ENCODE results near the gene ADAMTSL1. TPM values are rescaled to one million over a fixed set of nuclear protein-coding genes. Genes with fewer than 3 reads are reported as not detected.

ADAMTSL1 gene
- total and polyA plus RNA-seq, 2 experiments from 2014 or later: 2.3 to 5.0 TPM

GRCh38 chr9:18806232-18807080 is 332.5 kb downstream of the ADAMTSL1 start:
- Histone ChIP-seq H3K4me1 (ENCODE audit: insufficient read depth) (peaks cover 11% of the 10 kb centered on the region), H3K27me3 (ENCODE audit: insufficient read depth) (no peaks in the 10 kb centered on the region), H3K27ac (ENCODE audit: low read depth) (no peak overlapping the region), H4K20me1 (replicated peaks; ENCODE audit: insufficient read depth) (no peaks in the 10 kb centered on the region), H3K4me3 (no peak overlapping the region), H3K9me2 (ENCODE audit: insufficient read depth) (no peaks in the 10 kb centered on the region), H3K36me3 (ENCODE audit: insufficient read depth) (no peaks in the 10 kb centered on the region), H3K4me2 (no peak overlapping the region), H3F3A (replicated peaks; ENCODE audit: low read depth) (no peaks in the 10 kb centered on the region), H3K79me2 (replicated peaks; ENCODE audit: insufficient read depth) (no peaks in the 10 kb centered on the region), H2AFZ (0 out of 2 replicates have a peak overlapping the region, but pooled peaks have one; percentile 33)
- Mint-ChIP-seq H3K4me3 (no peak overlapping the region), H3K4me1 (peaks cover 10% of the 10 kb centered on the region), H3K27me3 (ENCODE audit: insufficient read depth, low read depth, poor library complexity) (peaks cover 1% of the 10 kb centered on the region), H3K9me3 (no peaks in the 10 kb centered on the region), H3K36me3 (ENCODE audit: low read depth) (no peaks in the 10 kb centered on the region), H3K27ac (no peak overlapping the region)
- ATAC-seq (no peak), DNase-seq (ENCODE audit: low spot score) (no peak)
- TF ChIP-seq STAT1 (IDR thresholded peaks at IDR 0.05; ENCODE audit: unreplicated experiment) (no peak), NANOG (IDR thresholded peaks at IDR 0.05; ENCODE audit: borderline replicate concordance) (no peak), CTCF (conservative IDR thresholded peaks at IDR 0.05; ENCODE audit: low read depth in 2 of 2) (no peak), JUNB (IDR thresholded peaks at IDR 0.05; ENCODE audit: unreplicated experiment) (no peak), ZNF114 (CRISPR knock-in tag; IDR thresholded peaks at IDR 0.05) (no peak), EZH2 (IDR thresholded peaks at IDR 0.05; ENCODE audit: low read depth, unreplicated experiment) (no peak), REST (IDR thresholded peaks at IDR 0.05; ENCODE audit: unreplicated experiment) (no peak), POLR2AphosphoS5 (IDR thresholded peaks at IDR 0.05; ENCODE audit: low read depth) (no peak), ZNF462 (CRISPR knock-in tag; IDR thresholded peaks at IDR 0.05) (no peak), ZNF331 (CRISPR knock-in tag; IDR thresholded peaks at IDR 0.05; ENCODE audit: low read depth) (no peak), CREB1 (CRISPR knock-in tag; IDR thresholded peaks at IDR 0.05; ENCODE audit: low read depth) (no peak), ETS1 (IDR thresholded peaks at IDR 0.05) (no peak), EZH2phosphoT487 (IDR thresholded peaks at IDR 0.05; ENCODE audit: unreplicated experiment) (no peak)
